ENCODE data around the gene CRTAC1. TPM values are rescaled to one million over a fixed set of nuclear protein-coding genes. Genes with fewer than 3 reads are reported as not detected.

Gene CRTAC1
- total and polyA plus RNA-seq, 2 donors (not counting 3 experiments of a cell fraction or from before 2014, with no cell fraction given) = 1.4 to 3.0 TPM

GRCh38 chr10:97886286-97886685 is 144.1 kb downstream of the CRTAC1 start:
- ChIA-PET CTCF (interaction anchor here (0.7 to 1.5 kb wide), 3 partner anchors 10 to 133 kb away, joined by 3 to 5 read pairs (median 5); no protein-coding TSS in a partner anchor), POLR2A (no interaction called here)
- no TSS peak for BruUV-seq (replicated peaks)
- FAIRE-seq (no peak), DNase-seq (ENCODE audit: low read depth, low spot score) (no peak)
- no peak overlapping the region for H2AFZ ChIP-seq (ENCODE audit: low read depth, low read length)
- no peak overlapping the region for H3K27ac ChIP-seq (ENCODE audit: insufficient read depth, low read depth, low read length)
- peaks cover 11% of the 10 kb centered on the region for H3K4me1 ChIP-seq (ENCODE audit: control insufficient read depth, extremely low read depth, insufficient read depth, low read length)
- H4K20me1 ChIP-seq (replicated peaks; ENCODE audit: control insufficient read depth, extremely low read depth, insufficient read depth, low read length) = no peaks in the 10 kb centered on the region
- no peaks in the 10 kb centered on the region for H3K36me3 ChIP-seq (ENCODE audit: control insufficient read depth in 2 of 2, extremely low read depth in 1 of 2, insufficient read depth in 2 of 2, low read length in 2 of 2)
- no peak overlapping the region for H3K4me2 ChIP-seq (ENCODE audit: insufficient read depth, low read length)
- H3K79me2 ChIP-seq (ENCODE audit: control insufficient read depth, insufficient read depth, low read length) = no peaks in the 10 kb centered on the region
- no peak overlapping the region for H3K9ac ChIP-seq (replicated peaks; ENCODE audit: extremely low read depth, insufficient read depth, low read length)
- H3K9me1 ChIP-seq (replicated peaks; ENCODE audit: control insufficient read depth, extremely low read depth, insufficient read depth, low read length) = no peaks in the 10 kb centered on the region
- intact Hi-C loops (cut with micrococcal nuclease) = no loop called here
- H3K27me3 ChIP-seq (ENCODE audit: control insufficient read depth in 2 of 2, insufficient read depth in 2 of 2, low read length in 2 of 2) = no peaks in the 10 kb centered on the region
- TF ChIP-seq CTCF (IDR thresholded peaks at IDR 0.05; ENCODE audit: extremely low read depth in 1 of 2, insufficient read depth in 1 of 2, low read depth in 1 of 2, low read length in 2 of 2) (no peak), MAX (IDR thresholded peaks at IDR 0.05; ENCODE audit: insufficient read depth, insufficient read length) (no peak), JUN (IDR thresholded peaks at IDR 0.05; ENCODE audit: borderline replicate concordance, insufficient read depth, insufficient read length, low read depth) (no peak), POLR2AphosphoS5 (IDR thresholded peaks at IDR 0.05; ENCODE audit: insufficient read depth, low read depth, low read length) (no peak), FOS (IDR thresholded peaks at IDR 0.05; ENCODE audit: borderline replicate concordance, insufficient read depth, low read length) (no peak), GATA2 (IDR thresholded peaks at IDR 0.05; ENCODE audit: insufficient read depth, insufficient read length, low read depth, low read length) (no peak), EZH2 (IDR thresholded peaks at IDR 0.05; ENCODE audit: borderline replicate concordance, low read depth, low read length, severe bottlenecking) (no peak), POLR2A (IDR thresholded peaks at IDR 0.05; ENCODE audit: low read depth, low read length) (no peak), MYC (IDR thresholded peaks at IDR 0.05; ENCODE audit: low read depth, low read length) (no peak)
- H3K4me3 ChIP-seq (replicated peaks in 1 of 3; ENCODE audit: insufficient read depth in 1 of 3, low read depth in 1 of 3, low read length in 3 of 3) = no peak overlapping the region
- no peaks in the 10 kb centered on the region for H3K9me3 ChIP-seq (replicated peaks; ENCODE audit: control insufficient read depth, insufficient read depth, low read length)
- dilution Hi-C loops (cut with MboI; ENCODE audit: extremely low pct_ligation_motif_present, low sequenced_read_pairs) = no loop called here
